ENCODE data around the gene INSYN1. TPM values are rescaled to one million over a fixed set of nuclear protein-coding genes. Genes with fewer than 3 reads are reported as not detected.

Gene INSYN1
- total and polyA plus RNA-seq, 2 of the 13 experiments (the other 11 are each of a cell fraction or from before 2014, with no cell fraction given): not detected

DNA sequence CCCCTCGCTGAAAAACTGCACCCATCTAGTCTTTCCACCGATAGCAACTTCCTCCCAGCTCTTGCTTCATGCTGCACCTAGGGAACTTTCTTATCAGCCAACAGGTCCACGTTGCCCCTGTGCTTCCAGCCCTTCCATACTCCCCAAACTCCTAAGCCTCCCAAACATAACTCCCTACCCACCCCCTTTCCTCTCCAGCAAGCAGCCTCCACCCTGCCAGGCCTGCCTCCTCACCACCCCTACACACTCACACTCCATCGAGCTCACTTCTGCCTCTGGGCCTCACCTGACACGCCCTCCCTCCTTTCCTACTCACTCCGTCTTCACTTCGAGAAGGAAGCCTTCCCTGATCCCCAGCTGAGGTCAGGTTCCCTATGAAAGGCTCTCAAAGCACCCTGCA, 8.1 kb downstream of the INSYN1 start (continued):
- TF ChIP-seq, protein P1, sequence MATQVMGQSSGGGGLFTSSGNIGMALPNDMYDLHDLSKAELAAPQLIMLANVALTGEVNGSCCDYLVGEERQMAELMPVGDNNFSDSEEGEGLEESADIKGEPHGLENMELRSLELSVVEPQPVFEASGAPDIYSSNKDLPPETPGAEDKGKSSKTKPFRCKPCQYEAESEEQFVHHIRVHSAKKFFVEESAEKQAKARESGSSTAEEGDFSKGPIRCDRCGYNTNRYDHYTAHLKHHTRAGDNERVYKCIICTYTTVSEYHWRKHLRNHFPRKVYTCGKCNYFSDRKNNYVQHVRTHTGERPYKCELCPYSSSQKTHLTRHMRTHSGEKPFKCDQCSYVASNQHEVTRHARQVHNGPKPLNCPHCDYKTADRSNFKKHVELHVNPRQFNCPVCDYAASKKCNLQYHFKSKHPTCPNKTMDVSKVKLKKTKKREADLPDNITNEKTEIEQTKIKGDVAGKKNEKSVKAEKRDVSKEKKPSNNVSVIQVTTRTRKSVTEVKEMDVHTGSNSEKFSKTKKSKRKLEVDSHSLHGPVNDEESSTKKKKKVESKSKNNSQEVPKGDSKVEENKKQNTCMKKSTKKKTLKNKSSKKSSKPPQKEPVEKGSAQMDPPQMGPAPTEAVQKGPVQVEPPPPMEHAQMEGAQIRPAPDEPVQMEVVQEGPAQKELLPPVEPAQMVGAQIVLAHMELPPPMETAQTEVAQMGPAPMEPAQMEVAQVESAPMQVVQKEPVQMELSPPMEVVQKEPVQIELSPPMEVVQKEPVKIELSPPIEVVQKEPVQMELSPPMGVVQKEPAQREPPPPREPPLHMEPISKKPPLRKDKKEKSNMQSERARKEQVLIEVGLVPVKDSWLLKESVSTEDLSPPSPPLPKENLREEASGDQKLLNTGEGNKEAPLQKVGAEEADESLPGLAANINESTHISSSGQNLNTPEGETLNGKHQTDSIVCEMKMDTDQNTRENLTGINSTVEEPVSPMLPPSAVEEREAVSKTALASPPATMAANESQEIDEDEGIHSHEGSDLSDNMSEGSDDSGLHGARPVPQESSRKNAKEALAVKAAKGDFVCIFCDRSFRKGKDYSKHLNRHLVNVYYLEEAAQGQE (IDR thresholded peaks at IDR 0.05; ENCODE audit: borderline replicate concordance in 1 of 2, low read depth in 1 of 2, low read length in 2 of 2): no peak
- no peak for TF ChIP-seq DR1 (CRISPR knock-in tag; IDR thresholded peaks at IDR 0.05)
- no peak for TF ChIP-seq MXI1 (IDR thresholded peaks at IDR 0.05; ENCODE audit: borderline replicate concordance, low read depth, low read length)
- TF ChIP-seq, protein P2, sequence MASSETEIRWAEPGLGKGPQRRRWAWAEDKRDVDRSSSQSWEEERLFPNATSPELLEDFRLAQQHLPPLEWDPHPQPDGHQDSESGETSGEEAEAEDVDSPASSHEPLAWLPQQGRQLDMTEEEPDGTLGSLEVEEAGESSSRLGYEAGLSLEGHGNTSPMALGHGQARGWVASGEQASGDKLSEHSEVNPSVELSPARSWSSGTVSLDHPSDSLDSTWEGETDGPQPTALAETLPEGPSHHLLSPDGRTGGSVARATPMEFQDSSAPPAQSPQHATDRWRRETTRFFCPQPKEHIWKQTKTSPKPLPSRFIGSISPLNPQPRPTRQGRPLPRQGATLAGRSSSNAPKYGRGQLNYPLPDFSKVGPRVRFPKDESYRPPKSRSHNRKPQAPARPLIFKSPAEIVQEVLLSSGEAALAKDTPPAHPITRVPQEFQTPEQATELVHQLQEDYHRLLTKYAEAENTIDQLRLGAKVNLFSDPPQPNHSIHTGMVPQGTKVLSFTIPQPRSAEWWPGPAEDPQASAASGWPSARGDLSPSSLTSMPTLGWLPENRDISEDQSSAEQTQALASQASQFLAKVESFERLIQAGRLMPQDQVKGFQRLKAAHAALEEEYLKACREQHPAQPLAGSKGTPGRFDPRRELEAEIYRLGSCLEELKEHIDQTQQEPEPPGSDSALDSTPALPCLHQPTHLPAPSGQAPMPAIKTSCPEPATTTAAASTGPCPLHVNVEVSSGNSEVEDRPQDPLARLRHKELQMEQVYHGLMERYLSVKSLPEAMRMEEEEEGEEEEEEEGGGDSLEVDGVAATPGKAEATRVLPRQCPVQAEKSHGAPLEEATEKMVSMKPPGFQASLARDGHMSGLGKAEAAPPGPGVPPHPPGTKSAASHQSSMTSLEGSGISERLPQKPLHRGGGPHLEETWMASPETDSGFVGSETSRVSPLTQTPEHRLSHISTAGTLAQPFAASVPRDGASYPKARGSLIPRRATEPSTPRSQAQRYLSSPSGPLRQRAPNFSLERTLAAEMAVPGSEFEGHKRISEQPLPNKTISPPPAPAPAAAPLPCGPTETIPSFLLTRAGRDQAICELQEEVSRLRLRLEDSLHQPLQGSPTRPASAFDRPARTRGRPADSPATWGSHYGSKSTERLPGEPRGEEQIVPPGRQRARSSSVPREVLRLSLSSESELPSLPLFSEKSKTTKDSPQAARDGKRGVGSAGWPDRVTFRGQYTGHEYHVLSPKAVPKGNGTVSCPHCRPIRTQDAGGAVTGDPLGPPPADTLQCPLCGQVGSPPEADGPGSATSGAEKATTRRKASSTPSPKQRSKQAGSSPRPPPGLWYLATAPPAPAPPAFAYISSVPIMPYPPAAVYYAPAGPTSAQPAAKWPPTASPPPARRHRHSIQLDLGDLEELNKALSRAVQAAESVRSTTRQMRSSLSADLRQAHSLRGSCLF (CRISPR knock-in tag; IDR thresholded peaks at IDR 0.05; ENCODE audit: borderline replicate concordance): no peak
- TF ChIP-seq, protein P3, sequence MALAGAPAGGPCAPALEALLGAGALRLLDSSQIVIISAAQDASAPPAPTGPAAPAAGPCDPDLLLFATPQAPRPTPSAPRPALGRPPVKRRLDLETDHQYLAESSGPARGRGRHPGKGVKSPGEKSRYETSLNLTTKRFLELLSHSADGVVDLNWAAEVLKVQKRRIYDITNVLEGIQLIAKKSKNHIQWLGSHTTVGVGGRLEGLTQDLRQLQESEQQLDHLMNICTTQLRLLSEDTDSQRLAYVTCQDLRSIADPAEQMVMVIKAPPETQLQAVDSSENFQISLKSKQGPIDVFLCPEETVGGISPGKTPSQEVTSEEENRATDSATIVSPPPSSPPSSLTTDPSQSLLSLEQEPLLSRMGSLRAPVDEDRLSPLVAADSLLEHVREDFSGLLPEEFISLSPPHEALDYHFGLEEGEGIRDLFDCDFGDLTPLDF (CRISPR knock-in tag; IDR thresholded peaks at IDR 0.05): no peak
- TF ChIP-seq ZSCAN30 (CRISPR knock-in tag; IDR thresholded peaks at IDR 0.05): no peak
- TF ChIP-seq ZFP36L1 (CRISPR knock-in tag; IDR thresholded peaks at IDR 0.05): no peak

Measured in HepG2 (cell line).